Measurements from ENCODE around the gene ASTN2. TPM values are rescaled to one million over a fixed set of nuclear protein-coding genes. Genes with fewer than 3 reads are reported as not detected.

The ASTN2 gene
- total RNA-seq, 1 donor from 2014 or later = 29.0 TPM

DNA sequence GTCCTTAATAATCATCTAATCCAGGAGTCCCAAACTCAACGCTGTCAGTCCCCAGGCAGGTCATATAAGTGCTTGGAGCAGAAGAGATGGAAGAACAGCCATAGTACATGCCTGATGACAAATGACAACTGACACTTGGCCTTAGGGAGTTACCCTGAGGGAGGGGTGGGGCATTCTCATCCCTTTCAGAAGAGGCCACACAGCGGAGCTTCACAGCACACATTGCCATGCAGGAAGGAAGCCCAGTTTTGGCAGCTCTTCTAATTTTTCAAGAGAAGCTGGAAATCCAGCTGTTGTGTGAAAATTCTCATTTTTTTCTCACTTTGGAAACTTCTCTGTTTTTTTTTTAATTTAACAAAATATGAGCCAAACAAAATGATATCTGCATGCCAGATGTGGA is 89.0 kb downstream of the ASTN2 start:
- Mint-ChIP-seq H3K9me3 (ENCODE audit: low read depth) (no peaks in the 10 kb centered on the region), H3K36me3 (ENCODE audit: insufficient read depth) (no peaks in the 10 kb centered on the region), H3K4me3 (ENCODE audit: low read depth) (no peak overlapping the region), H3K27ac (no peak overlapping the region), H3K27me3 (peaks cover 3% of the 10 kb centered on the region), H3K4me1 (ENCODE audit: low read depth) (peaks cover 7% of the 10 kb centered on the region)
- no peak for DNase-seq (ENCODE audit: low spot score, unreplicated experiment)
- TF ChIP-seq, protein P1, sequence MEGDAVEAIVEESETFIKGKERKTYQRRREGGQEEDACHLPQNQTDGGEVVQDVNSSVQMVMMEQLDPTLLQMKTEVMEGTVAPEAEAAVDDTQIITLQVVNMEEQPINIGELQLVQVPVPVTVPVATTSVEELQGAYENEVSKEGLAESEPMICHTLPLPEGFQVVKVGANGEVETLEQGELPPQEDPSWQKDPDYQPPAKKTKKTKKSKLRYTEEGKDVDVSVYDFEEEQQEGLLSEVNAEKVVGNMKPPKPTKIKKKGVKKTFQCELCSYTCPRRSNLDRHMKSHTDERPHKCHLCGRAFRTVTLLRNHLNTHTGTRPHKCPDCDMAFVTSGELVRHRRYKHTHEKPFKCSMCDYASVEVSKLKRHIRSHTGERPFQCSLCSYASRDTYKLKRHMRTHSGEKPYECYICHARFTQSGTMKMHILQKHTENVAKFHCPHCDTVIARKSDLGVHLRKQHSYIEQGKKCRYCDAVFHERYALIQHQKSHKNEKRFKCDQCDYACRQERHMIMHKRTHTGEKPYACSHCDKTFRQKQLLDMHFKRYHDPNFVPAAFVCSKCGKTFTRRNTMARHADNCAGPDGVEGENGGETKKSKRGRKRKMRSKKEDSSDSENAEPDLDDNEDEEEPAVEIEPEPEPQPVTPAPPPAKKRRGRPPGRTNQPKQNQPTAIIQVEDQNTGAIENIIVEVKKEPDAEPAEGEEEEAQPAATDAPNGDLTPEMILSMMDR (IDR thresholded peaks at IDR 0.05; ENCODE audit: unreplicated experiment) = no peak

DNA sequence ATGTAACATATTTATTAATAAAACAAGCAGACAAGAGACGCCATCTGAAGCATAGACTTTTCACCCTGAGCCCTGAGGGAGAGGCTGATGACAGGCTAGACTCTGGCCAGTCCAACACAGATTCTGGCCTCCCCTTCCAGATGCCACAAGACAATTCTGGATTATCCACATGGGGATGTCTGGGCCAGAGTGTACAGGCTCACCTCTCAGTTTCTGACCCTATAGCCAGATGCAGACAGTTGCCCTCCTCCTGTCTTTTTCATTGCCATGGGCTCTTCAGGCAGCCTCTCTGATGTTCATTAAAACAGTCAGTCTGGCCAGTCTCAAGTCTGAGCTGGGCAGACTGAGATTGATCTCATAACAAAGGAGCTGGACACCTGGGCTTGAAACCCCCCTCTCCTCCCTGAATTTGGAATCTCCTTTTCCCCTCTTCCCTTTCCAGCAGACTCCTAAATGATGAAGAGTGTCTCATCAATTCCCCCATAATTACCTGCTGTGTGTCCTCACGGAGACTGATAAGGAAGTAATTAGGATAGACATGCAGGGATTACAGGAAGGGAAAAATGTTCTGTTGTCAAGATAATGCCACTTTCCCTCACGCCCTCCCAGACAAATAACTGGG is 89.6 kb downstream of the ASTN2 start:
- peaks cover 7% of the 10 kb centered on the region for H3K4me1 Mint-ChIP-seq (ENCODE audit: low read depth)
- TF ChIP-seq, protein P1 (IDR thresholded peaks at IDR 0.05; ENCODE audit: unreplicated experiment) = no peak
- DNase-seq (ENCODE audit: low spot score, unreplicated experiment) = no peak
- no peak overlapping the region for H3K27ac Mint-ChIP-seq
- no peaks in the 10 kb centered on the region for H3K9me3 Mint-ChIP-seq (ENCODE audit: low read depth)
- H3K36me3 Mint-ChIP-seq (ENCODE audit: insufficient read depth) = no peaks in the 10 kb centered on the region
- H3K27me3 Mint-ChIP-seq = peaks cover 3% of the 10 kb centered on the region
- no peak overlapping the region for H3K4me3 Mint-ChIP-seq (ENCODE audit: low read depth)

DNA sequence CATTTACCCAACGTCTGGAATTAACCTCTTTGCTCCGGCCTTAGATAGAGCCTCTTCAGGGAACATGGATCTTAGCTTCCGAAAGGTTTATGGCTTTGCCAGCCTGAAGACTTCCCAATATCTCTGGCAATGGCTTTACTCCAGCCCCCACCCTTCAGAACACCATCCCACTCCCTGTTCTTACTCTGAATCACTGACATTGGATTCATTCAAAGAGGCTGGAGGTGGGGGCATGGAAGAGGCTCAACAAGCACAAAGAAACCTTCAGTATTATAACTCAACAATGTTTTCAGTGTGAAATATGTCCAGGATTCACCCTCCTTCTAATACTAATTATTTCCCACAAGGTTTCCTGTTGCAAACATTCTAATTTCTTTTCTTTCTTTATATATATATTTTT is 91.5 kb downstream of the ASTN2 start:
- no peak overlapping the region for H3K27ac Mint-ChIP-seq
- H3K27me3 Mint-ChIP-seq = no peaks in the 10 kb centered on the region

GRCh38 chr9:117317192-117317591 is 97.7 kb downstream of the ASTN2 start:
- no peaks in the 10 kb centered on the region for H3K4me1 Mint-ChIP-seq (ENCODE audit: low read depth)
- no peak for DNase-seq (ENCODE audit: low spot score, unreplicated experiment)
- H3K27ac Mint-ChIP-seq = no peak overlapping the region
- H3K4me3 Mint-ChIP-seq (ENCODE audit: low read depth) = no peak overlapping the region
- H3K27me3 Mint-ChIP-seq = no peaks in the 10 kb centered on the region
- H3K9me3 Mint-ChIP-seq (ENCODE audit: low read depth) = no peaks in the 10 kb centered on the region
- TF ChIP-seq, protein P1 (IDR thresholded peaks at IDR 0.05; ENCODE audit: unreplicated experiment) = no peak
- no peaks in the 10 kb centered on the region for H3K36me3 Mint-ChIP-seq (ENCODE audit: insufficient read depth)

More for the DNA sequence above, 91.5 kb downstream of the ASTN2 start:
- no peaks in the 10 kb centered on the region for H3K9me3 Mint-ChIP-seq (ENCODE audit: low read depth)
- H3K36me3 Mint-ChIP-seq (ENCODE audit: insufficient read depth) = no peaks in the 10 kb centered on the region
- DNase-seq (ENCODE audit: low spot score, unreplicated experiment) = no peak
- no peak overlapping the region for H3K4me3 Mint-ChIP-seq (ENCODE audit: low read depth)
- TF ChIP-seq, protein P1 (IDR thresholded peaks at IDR 0.05; ENCODE audit: unreplicated experiment) = no peak
- H3K4me1 Mint-ChIP-seq (ENCODE audit: low read depth) = peaks cover 7% of the 10 kb centered on the region

GRCh38 chr9:117315236-117315635 is 99.6 kb downstream of the ASTN2 start:
- TF ChIP-seq, protein P1 (IDR thresholded peaks at IDR 0.05; ENCODE audit: unreplicated experiment) = no peak
- no peaks in the 10 kb centered on the region for H3K4me1 Mint-ChIP-seq (ENCODE audit: low read depth)
- H3K27ac Mint-ChIP-seq = no peak overlapping the region
- no peaks in the 10 kb centered on the region for H3K36me3 Mint-ChIP-seq (ENCODE audit: insufficient read depth)
- H3K9me3 Mint-ChIP-seq (ENCODE audit: low read depth) = no peaks in the 10 kb centered on the region
- no peak overlapping the region for H3K4me3 Mint-ChIP-seq (ENCODE audit: low read depth)
- no peaks in the 10 kb centered on the region for H3K27me3 Mint-ChIP-seq
- DNase-seq (ENCODE audit: low spot score, unreplicated experiment) = no peak

Measured in progenitor cell of endocrine pancreas (in vitro differentiated cells).